Activated T-helper 1 cell treated with anti-CD3 and anti-CD28 coated beads, Interleukin-12 subunit alpha, Interleukin-12 subunit beta, Interleukin-2, Interleukin-4 antibody, amounts not matched to agents 30 ng/mL and 10 ng/mL and 1 ng/mL, durations not matched to agents 14 hours and 24 hours and 36 hours (primary cell): ENCODE measurements around the gene ENKUR. TPM values are rescaled to one million over a fixed set of nuclear protein-coding genes. Genes with fewer than 3 reads are reported as not detected.
A peak's percentile ranks its signal among the peaks of the same experiment; 100 is the strongest.
"Not testable (repeated sequence)": the region's sequence is repeated elsewhere in the genome, so short reads cannot be mapped to it uniquely, and the experiment has no call there.

ENCODE experiments used
- DNase-seq: peaks from one replicate; pipeline ENCODE4 v3.0.0; 2021; ENCODE audit warnings: low spot score
- H3K27ac Mint-ChIP-seq: one replicate; pipeline ENCODE4 v1.8.0; 2021; ENCODE audit warnings: mild to moderate bottlenecking, mixed read lengths
- H3K27me3 Mint-ChIP-seq: one replicate; pipeline ENCODE4 v1.8.0; 2022; ENCODE audit warnings: mild to moderate bottlenecking, moderate library complexity, mixed read lengths; ENCODE audit not compliant: insufficient read depth
- H3K36me3 Mint-ChIP-seq: one replicate; pipeline ENCODE4 v1.8.0; 2021; ENCODE audit warnings: low read depth, mixed read lengths
- H3K4me1 Mint-ChIP-seq: one replicate; pipeline ENCODE4 v1.8.0; 2021; ENCODE audit warnings: low read depth, mixed read lengths
- H3K4me3 Mint-ChIP-seq: one replicate; pipeline ENCODE4 v1.8.0; 2021; ENCODE audit warnings: mild to moderate bottlenecking, moderate library complexity, mixed read lengths
- H3K9me3 Mint-ChIP-seq: one replicate; pipeline ENCODE4 v1.8.0; 2021; ENCODE audit warnings: mixed read lengths
- intact Hi-C: fragments of 100-400 bp; cut with micrococcal nuclease; formaldehyde crosslinking; loops from one replicate; pipeline ENCODE4 v1.15.1; 2024
- total RNA-seq: library from RNA; stranded (reverse); gene quantifications from 2 replicates; pipeline ENCODE4 v1.2.3, GENCODE V29; 2022

The ENKUR gene
- total RNA-seq, 1 donor from 2014 or later: not detected

- no peaks in the 10 kb centered on the region for H3K27me3 Mint-ChIP-seq
- no peak overlapping the region for H3K27ac Mint-ChIP-seq
- DNase-seq: no peak
- intact Hi-C loops: no loop called here
- H3K4me1 Mint-ChIP-seq: peaks cover 8% of the 10 kb centered on the region
- H3K4me3 Mint-ChIP-seq: no peak overlapping the region
- H3K36me3 Mint-ChIP-seq: no peaks in the 10 kb centered on the region
- H3K9me3 Mint-ChIP-seq: no peaks in the 10 kb centered on the region
These were observed 52.4 kb downstream of the ENKUR start for GRCh38 chr10:24963521-24964041.

GRCh38 chr10:24962995-24963394, 53.0 kb downstream of the ENKUR start:
- no peak overlapping the region for H3K4me3 Mint-ChIP-seq
- no peak for DNase-seq

DNA sequence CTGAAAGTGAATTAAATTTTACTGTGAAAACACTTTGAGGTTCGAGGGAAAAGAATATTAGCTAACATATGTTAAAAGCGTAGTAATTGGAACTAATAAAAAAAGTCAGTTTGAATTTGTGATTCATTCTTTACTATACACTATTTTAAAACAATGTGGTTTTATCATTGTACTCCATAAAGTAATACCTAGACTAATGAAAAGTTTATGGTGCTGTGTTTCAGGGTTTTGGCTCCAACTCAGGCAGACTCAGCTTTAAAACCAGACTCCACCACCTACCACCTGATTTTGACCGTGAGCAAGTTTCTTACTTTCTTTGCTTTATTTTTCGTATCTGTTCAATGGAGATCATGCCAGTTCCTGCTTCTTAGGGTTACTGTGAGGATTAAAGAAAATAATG, 54.4 kb downstream of the ENKUR start:
- no peak for DNase-seq
- Mint-ChIP-seq H3K4me3 (no peak overlapping the region), H3K9me3 (no peaks in the 10 kb centered on the region), H3K27me3 (no peaks in the 10 kb centered on the region), H3K27ac (no peak overlapping the region), H3K4me1 (peaks cover 8% of the 10 kb centered on the region), H3K36me3 (no peaks in the 10 kb centered on the region)
- intact Hi-C loops: no loop called here

More at GRCh38 chr10:24962995-24963394, 53.0 kb downstream of the ENKUR start:
- intact Hi-C loops: no loop called here
- Mint-ChIP-seq H3K36me3 (no peaks in the 10 kb centered on the region), H3K4me1 (peaks cover 8% of the 10 kb centered on the region), H3K27ac (no peak overlapping the region), H3K27me3 (no peaks in the 10 kb centered on the region), H3K9me3 (no peaks in the 10 kb centered on the region)

DNA sequence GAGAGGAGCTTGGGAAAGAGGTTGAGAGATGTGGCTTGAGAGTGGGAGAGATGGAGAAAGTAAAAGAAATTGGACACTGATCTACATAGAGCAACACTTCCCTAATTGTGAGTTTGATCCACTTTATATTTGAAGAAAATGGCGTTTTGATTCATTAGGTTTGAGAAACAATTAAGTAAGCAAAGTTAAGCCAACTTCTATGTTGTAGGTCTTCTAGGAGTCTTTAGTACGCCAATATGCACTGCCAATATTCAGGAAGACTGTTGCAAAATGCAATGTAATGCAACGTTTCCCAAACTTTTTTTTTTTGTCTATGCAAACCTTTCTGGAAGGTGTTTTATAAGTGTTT, 56.6 kb downstream of the ENKUR start:
- H3K4me1 Mint-ChIP-seq: peaks cover 8% of the 10 kb centered on the region
- no peaks in the 10 kb centered on the region for H3K27me3 Mint-ChIP-seq
- no peak for DNase-seq
- no peaks in the 10 kb centered on the region for H3K36me3 Mint-ChIP-seq
- H3K27ac Mint-ChIP-seq: no peak overlapping the region
- H3K9me3 Mint-ChIP-seq: no peaks in the 10 kb centered on the region
- no peak overlapping the region for H3K4me3 Mint-ChIP-seq
- intact Hi-C loops: loop anchor here (10.0 kb wide), 1 partner anchor 105 kb away; no protein-coding TSS in a partner anchor

GRCh38 chr10:24958721-24959381, 57.1 kb downstream of the ENKUR start:
- H3K9me3 Mint-ChIP-seq: no peaks in the 10 kb centered on the region
- DNase-seq: no peak
- peaks cover 8% of the 10 kb centered on the region for H3K4me1 Mint-ChIP-seq
- intact Hi-C loops: loop anchor here (10.0 kb wide), 1 partner anchor 106 kb away; no protein-coding TSS in a partner anchor
- H3K27ac Mint-ChIP-seq: no peak overlapping the region
- no peaks in the 10 kb centered on the region for H3K36me3 Mint-ChIP-seq
- no peaks in the 10 kb centered on the region for H3K27me3 Mint-ChIP-seq
- H3K4me3 Mint-ChIP-seq: no peak overlapping the region

GRCh38 chr10:24958091-24958720, 57.8 kb downstream of the ENKUR start:
- Mint-ChIP-seq H3K9me3 (no peaks in the 10 kb centered on the region), H3K4me1 (peaks cover 13% of the 10 kb centered on the region), H3K27ac (no peak overlapping the region), H3K27me3 (no peaks in the 10 kb centered on the region), H3K4me3 (no peak overlapping the region), H3K36me3 (no peaks in the 10 kb centered on the region)
- intact Hi-C loops: loop anchor here (10.0 kb wide), 1 partner anchor 107 kb away; no protein-coding TSS in a partner anchor
- DNase-seq: no peak

DNA sequence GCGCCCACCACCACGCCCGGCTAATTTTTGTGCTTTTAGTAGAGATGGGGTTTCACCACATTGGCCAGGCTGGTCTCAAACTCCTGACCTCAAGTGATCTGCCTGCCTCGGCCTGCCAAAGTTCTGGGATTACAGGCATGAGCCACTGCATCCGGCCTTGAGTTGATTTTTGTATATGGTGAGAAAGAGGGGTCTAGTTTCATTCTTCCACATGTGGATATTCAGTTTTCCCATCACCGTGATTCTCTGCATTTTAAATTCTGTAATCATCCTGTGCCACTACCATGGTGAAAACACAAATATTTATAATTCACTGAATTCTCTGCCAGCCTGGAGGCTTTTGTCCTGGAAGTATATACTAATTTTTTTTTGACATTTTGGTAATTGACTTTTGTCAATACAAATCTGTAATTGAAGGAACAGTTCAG, 58.3 kb downstream of the ENKUR start:
- DNase-seq, H3K27me3 Mint-ChIP-seq, H3K4me3 Mint-ChIP-seq, H3K9me3 Mint-ChIP-seq, H3K27ac Mint-ChIP-seq, H3K36me3 Mint-ChIP-seq: not testable (repeated sequence)
- intact Hi-C loops: loop anchor here (10.0 kb wide), 1 partner anchor 107 kb away; no protein-coding TSS in a partner anchor
- H3K4me1 Mint-ChIP-seq: peaks cover 10% of the 10 kb centered on the region

DNA sequence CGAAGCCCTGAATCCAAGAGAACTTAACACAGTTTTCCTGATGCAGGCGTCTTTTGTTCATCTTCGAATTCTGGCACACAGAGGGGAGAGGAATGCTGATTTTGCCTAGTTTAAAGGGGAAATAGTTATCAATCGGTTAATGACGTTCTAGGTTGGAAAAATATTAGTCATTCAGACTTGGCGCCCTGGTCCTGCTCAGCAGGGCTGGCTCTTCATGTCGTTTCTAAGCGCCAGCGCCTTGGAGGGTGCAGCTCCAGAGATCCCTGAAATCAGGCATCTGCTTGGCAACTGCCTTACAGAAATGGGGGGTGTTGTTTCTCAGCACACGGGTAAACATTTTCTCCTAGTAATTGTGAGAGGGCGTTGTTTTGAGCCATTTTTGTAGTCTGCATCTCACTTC, 62.3 kb downstream of the ENKUR start:
- Mint-ChIP-seq H3K4me1 (peaks cover 16% of the 10 kb centered on the region), H3K36me3 (no peaks in the 10 kb centered on the region), H3K4me3 (peak overlapping the region; percentile 79), H3K27me3 (no peaks in the 10 kb centered on the region), H3K9me3 (no peaks in the 10 kb centered on the region), H3K27ac (no peak overlapping the region)
- intact Hi-C loops: loop anchor here (1.0 to 10.0 kb wide), 4 partner anchors 51 to 311 kb away; no protein-coding TSS in a partner anchor
- DNase-seq: no peak

- Mint-ChIP-seq H3K36me3 (no peaks in the 10 kb centered on the region), H3K4me3 (peak overlapping the region; percentile 79), H3K9me3 (no peaks in the 10 kb centered on the region), H3K27me3 (no peaks in the 10 kb centered on the region), H3K27ac (no peak overlapping the region), H3K4me1 (peaks cover 16% of the 10 kb centered on the region)
- intact Hi-C loops: loop anchor here (1.0 to 10.0 kb wide), 5 partner anchors 51 to 311 kb away; partner anchors contain the start of genes ENKUR and THNSL1
- DNase-seq: peak; percentile 7
These were observed 63.0 kb downstream of the ENKUR start for GRCh38 chr10:24952707-24953645.

DNA sequence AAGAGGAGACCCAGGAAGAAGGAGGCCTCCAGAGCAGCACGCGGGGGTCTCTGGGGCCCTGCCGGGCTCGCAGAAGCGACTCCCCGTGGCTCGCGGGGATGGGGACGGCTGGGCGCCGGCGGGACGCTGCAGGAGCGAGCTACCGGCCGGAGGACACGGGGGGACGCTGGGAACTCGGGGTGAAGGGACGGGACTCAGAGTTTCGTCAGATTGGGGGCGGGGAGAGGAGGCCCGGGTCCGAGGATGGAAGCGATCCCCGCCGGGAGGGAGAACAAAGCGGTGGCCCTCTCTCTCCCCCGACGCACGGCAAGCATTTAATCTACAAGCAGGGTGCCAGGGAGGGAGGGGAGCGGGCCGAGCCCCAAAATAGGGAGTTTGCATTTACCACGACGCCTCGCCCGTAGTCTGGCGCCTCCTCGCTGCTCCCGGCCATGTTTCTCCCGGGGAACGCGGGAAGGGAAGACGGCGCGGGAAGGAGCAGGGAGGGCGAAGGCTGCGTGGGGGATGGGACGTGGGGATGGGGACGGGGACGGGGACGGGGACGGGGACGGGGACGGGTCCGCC, 63.7 kb downstream of the ENKUR start, which contains the start of gene PRTFDC1:
PRTFDC1 (minus strand) TSS at position 464 of the 564 bp plus-strand sequence; CDS start at position 433, 31 bp downstream.
- Mint-ChIP-seq H3K36me3 (no peaks in the 10 kb centered on the region), H3K9me3 (no peaks in the 10 kb centered on the region), H3K27me3 (no peaks in the 10 kb centered on the region), H3K27ac (peak within 1 kb of the TSS; percentile 58), H3K4me3 (peak within 1 kb of the TSS; percentile 79), H3K4me1 (peaks cover 16% of the 10 kb centered on the region)
- intact Hi-C loops: loop anchor here (1.0 to 10.0 kb wide), 4 partner anchors 50 to 310 kb away; partner anchors contain the start of genes ENKUR and THNSL1
- DNase-seq: no peak

- Mint-ChIP-seq H3K36me3 (no peaks in the 10 kb centered on the region), H3K27me3 (no peaks in the 10 kb centered on the region), H3K9me3 (no peaks in the 10 kb centered on the region), H3K4me3 (peak overlapping the region; percentile 60), H3K4me1 (peaks cover 16% of the 10 kb centered on the region), H3K27ac (peak overlapping the region; percentile 58)
- DNase-seq: no peak
- intact Hi-C loops: loop anchor here (1.0 to 10.0 kb wide), 5 partner anchors 31 to 309 kb away; partner anchors contain the start of genes ENKUR and THNSL1
These were observed 64.5 kb downstream of the ENKUR start for GRCh38 chr10:24951201-24952142.
